Smooth muscle cell (in vitro differentiated cells): ENCODE results near the gene RBM20. TPM values are rescaled to one million over a fixed set of nuclear protein-coding genes. Genes with fewer than 3 reads are reported as not detected.
"Not testable (repeated sequence)": the region's sequence is repeated elsewhere in the genome, so short reads cannot be mapped to it uniquely, and the experiment has no call there.

ENCODE experiments used
- DNase-seq: peaks from one replicate; lab custom pipeline; 2025; ENCODE audit not compliant: unreplicated experiment; lab: John Stamatoyannopoulos, UW
- H2AFZ ChIP-seq: fragments of 200-600 bp; sonication (generic); 2 replicates; pipeline ENCODE4 v1.6.0; 2016; ENCODE audit warnings: antibody characterized with exemption, low read depth, mild to moderate bottlenecking
- H3F3A ChIP-seq: fragments of 200-600 bp; sonication (generic); 2 replicates; pipeline ENCODE4 v1.6.0; 2017; ENCODE audit warnings: antibody characterized with exemption, low read depth
- H3K27ac ChIP-seq: fragments of 200-600 bp; sonication (generic); 2 replicates; pipeline ENCODE4 v1.5.1; 2016; ENCODE audit warnings: low read depth, mild to moderate bottlenecking
- H3K27me3 ChIP-seq: fragments of 200-600 bp; sonication (generic); 2 replicates; pipeline ENCODE4 v1.6.1; 2016; ENCODE audit warnings: low read depth, mild to moderate bottlenecking
- H3K36me3 ChIP-seq: fragments of 200-600 bp; sonication (generic); 2 replicates; pipeline ENCODE4 v1.5.1; 2016; ENCODE audit warnings: low read depth
- H3K4me1 ChIP-seq: fragments of 200-600 bp; sonication (generic); 2 replicates; pipeline ENCODE4 v1.5.1; 2016; ENCODE audit warnings: low read depth
- H3K4me2 ChIP-seq: fragments of 200-600 bp; sonication (generic); 2 replicates; pipeline ENCODE4 v1.6.0; 2016; ENCODE audit warnings: mild to moderate bottlenecking
- H3K4me3 ChIP-seq: fragments of 200-600 bp; sonication (generic); 2 replicates; pipeline ENCODE4 v1.5.1; 2016; ENCODE audit warnings: mild to moderate bottlenecking
- H3K79me2 ChIP-seq: fragments of 200-600 bp; sonication (generic); 2 replicates; pipeline ENCODE4 v1.6.0; 2016; ENCODE audit warnings: low read depth, mild to moderate bottlenecking
- H3K9ac ChIP-seq: fragments of 200-600 bp; sonication (generic); 2 replicates; pipeline ENCODE4 v1.6.0; 2016; ENCODE audit warnings: low read depth
- H3K9me3 ChIP-seq: fragments of 200-600 bp; sonication (generic); replicated peaks from 2 replicates; pipeline ENCODE4 v1.5.1; 2016; ENCODE audit warnings: low read depth
- H4K20me1 ChIP-seq: fragments of 200-600 bp; sonication (generic); 2 replicates; pipeline ENCODE4 v1.6.0; 2016; ENCODE audit warnings: low read depth
- CTCF ChIP-seq: fragments of 200-600 bp; sonication (generic); IDR thresholded peaks from 2 replicates; pipeline ENCODE4 v1.5.1; 2017; ENCODE audit warnings: borderline replicate concordance, mild to moderate bottlenecking, antibody characterized with exemption; ENCODE audit not compliant: insufficient read depth, poor library complexity, severe bottlenecking
- WGBS: methylation state at CpG from one replicate; pipeline ENCODE4 v1.1.7; 2016; ENCODE audit warnings: low lambda C conversion rate; 5-methylcytosine and 5-hydroxymethylcytosine counted together
- polyA plus RNA-seq: library from polyadenylated mRNA; unstranded; fragments of >200 nt; fragmentation: Nextera tagmentation; extraction: Ambion mirVana; gene quantifications from 2 replicates; pipeline ENCODE4 v1.2.1, GENCODE V29; 2016
- total RNA-seq: library from RNA; depleted of rRNA; stranded (reverse); fragments of >200 nt; gene quantifications from 2 replicates; pipeline ENCODE4 v1.2.3, GENCODE V29; 2014

RBM20 gene
- total and polyA plus RNA-seq, 2 experiments from 2014 or later: 0.09 TPM

GRCh38 chr10:110637558-110638053 is 6.5 kb upstream of the RBM20 start:
- DNase-seq: no peak
- Histone ChIP-seq H3K4me2 (no peak overlapping the region), H3K4me1 (peaks cover 17% of the 10 kb centered on the region), H3K27me3 (peaks cover 22% of the 10 kb centered on the region), H2AFZ (no peak overlapping the region), H3K9ac (no peak overlapping the region), H3K9me3 (no peaks in the 10 kb centered on the region), H3K4me3 (no peak overlapping the region), H3K79me2 (no peaks in the 10 kb centered on the region), H3K36me3 (no peaks in the 10 kb centered on the region), H3F3A (no peaks in the 10 kb centered on the region), H3K27ac (no peak overlapping the region), H4K20me1 (no peaks in the 10 kb centered on the region)
- TF ChIP-seq CTCF: no peak
- 42% methylated on average over 10 of the region's 10 CpGs for WGBS

DNA sequence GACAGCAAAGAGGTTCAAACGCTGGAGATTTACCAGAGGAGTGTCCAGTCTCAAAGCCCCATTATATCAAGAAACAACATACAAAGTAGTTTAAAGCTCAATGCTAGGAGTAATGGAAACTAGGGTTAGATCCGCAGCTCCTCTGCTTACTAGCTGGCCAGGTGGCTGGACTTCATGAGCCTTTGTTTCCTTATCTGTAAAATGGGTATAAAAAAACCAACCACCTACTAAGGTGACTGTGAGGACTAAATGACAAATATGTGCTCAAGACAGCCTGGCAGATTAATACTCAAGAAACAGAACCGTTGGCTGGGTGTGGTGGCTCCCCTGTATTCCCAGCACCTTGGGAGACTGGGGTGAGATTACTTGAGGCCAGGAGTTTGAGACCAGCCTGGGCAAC is 5.8 kb upstream of the RBM20 start:
- DNase-seq: no peak
- no peak overlapping the region for H3K4me3 ChIP-seq
- H4K20me1 ChIP-seq: no peaks in the 10 kb centered on the region
- no peak overlapping the region for H3K4me2 ChIP-seq
- TF ChIP-seq CTCF: no peak
- no peaks in the 10 kb centered on the region for H3F3A ChIP-seq
- H3K9me3 ChIP-seq: no peaks in the 10 kb centered on the region
- H3K27me3 ChIP-seq: peaks cover 30% of the 10 kb centered on the region
- H3K9ac ChIP-seq: no peak overlapping the region
- 88% methylated on average over 3 of the region's 3 CpGs for WGBS
- H3K79me2 ChIP-seq: no peaks in the 10 kb centered on the region
- no peak overlapping the region for H2AFZ ChIP-seq
- peaks cover 23% of the 10 kb centered on the region for H3K4me1 ChIP-seq
- no peak overlapping the region for H3K27ac ChIP-seq
- H3K36me3 ChIP-seq: no peaks in the 10 kb centered on the region

GRCh38 chr10:110639046-110639445 is 5.1 kb upstream of the RBM20 start:
- not testable (repeated sequence) for H3K4me2 ChIP-seq, H3F3A ChIP-seq, H3K36me3 ChIP-seq, H3K4me3 ChIP-seq, H3K9ac ChIP-seq, H3K27ac ChIP-seq, H3K9me3 ChIP-seq, DNase-seq, H4K20me1 ChIP-seq, H3K79me2 ChIP-seq, H2AFZ ChIP-seq
- Histone ChIP-seq H3K4me1 (peaks cover 27% of the 10 kb centered on the region), H3K27me3 (peaks cover 37% of the 10 kb centered on the region)
- 92% methylated on average over 6 of the region's 6 CpGs for WGBS

- Histone ChIP-seq H3K4me1 (peaks cover 31% of the 10 kb centered on the region), H3K27me3 (peaks cover 45% of the 10 kb centered on the region)
- not testable (repeated sequence) for H4K20me1 ChIP-seq, H2AFZ ChIP-seq, H3F3A ChIP-seq, H3K4me2 ChIP-seq, H3K36me3 ChIP-seq, H3K9me3 ChIP-seq, H3K27ac ChIP-seq, H3K4me3 ChIP-seq, H3K9ac ChIP-seq, H3K79me2 ChIP-seq, DNase-seq
- 88% methylated on average over 6 of the region's 6 CpGs for WGBS
Measured at GRCh38 chr10:110639858-110640257, 4.3 kb upstream of the RBM20 start.

DNA sequence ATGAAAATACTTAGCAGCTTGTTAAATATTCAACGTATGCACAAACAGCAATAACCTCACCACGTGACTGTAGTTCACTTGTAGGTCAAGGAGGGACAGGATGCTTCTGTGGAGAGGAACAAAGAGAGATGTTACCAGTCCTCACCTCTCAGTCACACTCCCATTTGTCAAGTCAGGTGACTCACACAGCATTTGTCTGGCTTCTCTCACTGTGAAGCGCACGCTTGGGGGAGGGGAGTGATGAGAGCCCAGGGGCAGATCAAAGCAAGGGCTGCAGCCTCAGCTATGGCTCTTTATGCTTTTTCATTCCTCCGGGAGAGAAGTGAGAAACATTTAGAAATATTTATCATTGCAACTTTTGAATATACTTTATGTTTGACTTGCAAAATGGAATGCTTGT is 2.9 kb upstream of the RBM20 start:
- peaks cover 31% of the 10 kb centered on the region for H3K4me1 ChIP-seq

More for the DNA sequence above, 2.9 kb upstream of the RBM20 start:
- Histone ChIP-seq H3K36me3 (no peaks in the 10 kb centered on the region), H3K9ac (no peak overlapping the region), H3K4me2 (peak overlapping the region; percentile 1), H2AFZ (no peak overlapping the region), H3K79me2 (no peaks in the 10 kb centered on the region), H3K27me3 (peaks cover 59% of the 10 kb centered on the region), H4K20me1 (no peaks in the 10 kb centered on the region), H3F3A (no peaks in the 10 kb centered on the region), H3K9me3 (no peaks in the 10 kb centered on the region), H3K27ac (no peak overlapping the region), H3K4me3 (no peak overlapping the region)
- no peak for TF ChIP-seq CTCF
- 5% methylated on average over 5 of the region's 5 CpGs for WGBS
- no peak for DNase-seq
